ENCODE results near the gene CCNI2.

DNA sequence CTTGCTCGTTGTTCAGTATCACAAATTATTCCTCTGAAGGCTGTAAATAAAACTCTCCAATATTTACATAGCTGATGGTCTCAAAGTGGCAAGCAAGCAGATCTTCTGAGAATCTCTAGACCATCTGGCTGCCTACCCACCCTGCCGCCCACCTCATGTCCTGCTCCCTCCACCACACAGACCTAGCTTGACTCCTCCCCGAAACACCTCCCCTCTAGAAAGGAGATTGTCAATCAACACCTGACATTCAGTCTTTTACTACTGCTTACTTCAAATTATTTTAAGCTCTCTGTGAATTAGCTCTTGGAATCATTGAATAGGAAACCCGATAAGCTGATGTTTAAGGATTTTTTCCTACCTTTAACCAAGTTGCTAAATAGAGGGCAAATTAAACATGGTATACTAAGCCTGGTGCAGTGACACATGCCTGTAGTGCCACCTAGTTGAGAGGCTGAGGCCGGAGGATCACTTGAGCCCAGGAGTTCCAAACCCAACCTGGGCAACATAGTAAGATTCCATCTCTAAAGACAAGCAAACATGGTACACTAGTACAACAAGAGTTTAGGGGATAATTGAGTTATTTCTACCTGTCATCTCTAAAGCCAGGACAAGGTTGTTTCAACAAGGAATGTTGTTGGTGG lies 54.9 kb downstream of the CCNI2 start:
- TF ChIP-seq, protein P1, sequence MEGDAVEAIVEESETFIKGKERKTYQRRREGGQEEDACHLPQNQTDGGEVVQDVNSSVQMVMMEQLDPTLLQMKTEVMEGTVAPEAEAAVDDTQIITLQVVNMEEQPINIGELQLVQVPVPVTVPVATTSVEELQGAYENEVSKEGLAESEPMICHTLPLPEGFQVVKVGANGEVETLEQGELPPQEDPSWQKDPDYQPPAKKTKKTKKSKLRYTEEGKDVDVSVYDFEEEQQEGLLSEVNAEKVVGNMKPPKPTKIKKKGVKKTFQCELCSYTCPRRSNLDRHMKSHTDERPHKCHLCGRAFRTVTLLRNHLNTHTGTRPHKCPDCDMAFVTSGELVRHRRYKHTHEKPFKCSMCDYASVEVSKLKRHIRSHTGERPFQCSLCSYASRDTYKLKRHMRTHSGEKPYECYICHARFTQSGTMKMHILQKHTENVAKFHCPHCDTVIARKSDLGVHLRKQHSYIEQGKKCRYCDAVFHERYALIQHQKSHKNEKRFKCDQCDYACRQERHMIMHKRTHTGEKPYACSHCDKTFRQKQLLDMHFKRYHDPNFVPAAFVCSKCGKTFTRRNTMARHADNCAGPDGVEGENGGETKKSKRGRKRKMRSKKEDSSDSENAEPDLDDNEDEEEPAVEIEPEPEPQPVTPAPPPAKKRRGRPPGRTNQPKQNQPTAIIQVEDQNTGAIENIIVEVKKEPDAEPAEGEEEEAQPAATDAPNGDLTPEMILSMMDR (IDR thresholded peaks at IDR 0.05), result no peak
- no peak for TF ChIP-seq POLR2A (IDR thresholded peaks at IDR 0.05)
